ENCODE results near the gene TMEM126B. TPM values are rescaled to one million over a fixed set of nuclear protein-coding genes. Genes with fewer than 3 reads are reported as not detected.
"Not testable (repeated sequence)": the region's sequence is repeated elsewhere in the genome, so short reads cannot be mapped to it uniquely, and the experiment has no call there.

TMEM126B gene
- total RNA-seq, 1 experiment from 2014 or later, result 74.0 TPM

- H3K27me3 ChIP-seq (ENCODE audit: insufficient read depth, low read length); H2BK5ac ChIP-seq (ENCODE audit: insufficient read length, low read length); H2BK15ac ChIP-seq (ENCODE audit: low read depth, low read length); H3K79me2 ChIP-seq (ENCODE audit: insufficient read depth, low read length); H3K4me1 ChIP-seq (ENCODE audit: insufficient read depth, low read length); H3K4me2 ChIP-seq (ENCODE audit: insufficient read depth, insufficient read length, low read length); H3K27ac Mint-ChIP-seq; H4K20me1 ChIP-seq (ENCODE audit: control insufficient read depth, insufficient read depth, insufficient read length); H3K27me3 Mint-ChIP-seq (ENCODE audit: low read depth); DNase-seq; H2BK20ac ChIP-seq (ENCODE audit: low read depth, low read length, poor library complexity, severe bottlenecking); H3K9ac ChIP-seq (ENCODE audit: extremely low read depth, insufficient read length, low read length); H3K14ac ChIP-seq (ENCODE audit: insufficient read depth, low read length); H4K8ac ChIP-seq (replicated peaks; ENCODE audit: insufficient read length, low read depth, low read length); H3T11ph ChIP-seq (ENCODE audit: low read length); H2AK5ac ChIP-seq (ENCODE audit: insufficient read length, low read length); H3K23me2 ChIP-seq (ENCODE audit: insufficient read length, low read depth, low read length, poor library complexity, severe bottlenecking); H2BK12ac ChIP-seq (ENCODE audit: insufficient read length, low read depth, low read length); H3K18ac ChIP-seq (ENCODE audit: insufficient read length, low read depth, low read length); H3K9me3 ChIP-seq (ENCODE audit: control insufficient read depth, low read depth, low read length); H3K79me1 ChIP-seq (ENCODE audit: insufficient read depth, low read depth, low read length, poor library complexity, severe bottlenecking); H4K5ac ChIP-seq (ENCODE audit: insufficient read length, low read depth, low read length); H3K4me3 Mint-ChIP-seq; H2AFZ ChIP-seq (ENCODE audit: low read length); H4K91ac ChIP-seq (ENCODE audit: insufficient read length, low read depth, low read length); H3K23ac ChIP-seq (ENCODE audit: insufficient read length, low read depth, low read length); H3K27ac ChIP-seq (ENCODE audit: insufficient read length, low read depth, low read length); H3K4ac ChIP-seq (ENCODE audit: low read depth, low read length); H2BK120ac ChIP-seq (ENCODE audit: low read depth, low read length, poor library complexity, severe bottlenecking); H3K56ac ChIP-seq (ENCODE audit: insufficient read length, low read depth, low read length): not testable (repeated sequence)
- peaks cover 25 to 33% of the 10 kb centered on the region in 2 experiments for H3K4me1 Mint-ChIP-seq
- WGBS (ENCODE audit: extremely low coverage, insufficient read length, low lambda C conversion rate), result no CpG with 5 or more reads among the region's 2 CpGs
- H3K36me3 Mint-ChIP-seq (ENCODE audit: insufficient read depth in 1 of 3, low read depth in 3 of 3), result peaks cover 34 to 42% (median 38%) of the 10 kb centered on the region in 3 experiments
- peaks cover 10 to 12% of the 10 kb centered on the region in 2 experiments for H3K9me3 Mint-ChIP-seq
These were observed 16.8 kb upstream of the TMEM126B start for GRCh38 chr11:85611643-85612042.

All from H9 (cell line).